HEK293 (cell line): ENCODE measurements around the gene TEX14.
"Not testable (repeated sequence)": the region's sequence is repeated elsewhere in the genome, so short reads cannot be mapped to it uniquely, and the experiment has no call there.

Experiments
- CTCF ChIA-PET: fragments of 350-600 bp; formaldehyde crosslinking; extraction: SDS; loops from one replicate; lab custom pipeline; 2021; ENCODE audit warnings: antibody characterized with exemption; lab: Yijun Ruan, JAX
- POLR2A ChIA-PET: fragments of 300-600 bp; formaldehyde crosslinking; extraction: SDS; loops from one replicate; lab custom pipeline; 2020; ENCODE audit warnings: antibody characterized with exemption, inconsistent platforms; lab: Yijun Ruan, JAX
- H3K27ac ChIP-seq: fragments of 200-500 bp; sonication (Bioruptor generic); 2 replicates; pipeline ENCODE4 v1.5.1; 2014; ENCODE audit warnings: low read depth, low read length, control low read depth, inconsistent platforms; ENCODE audit errors: extremely low read depth
- H3K36me3 ChIP-seq, 2 experiments: fragments of 200-500 bp in 1 of 2; sonication (Bioruptor generic) in 1 of 2; 1 replicate in 1 of 2; 2 replicates in 1 of 2; pipeline ENCODE4 v1.5.1; 2014 to 2017; ENCODE audit warnings: inconsistent platforms in 2 of 2, low read length in 2 of 2; ENCODE audit not compliant: control insufficient read depth in 2 of 2, insufficient read depth in 1 of 2
- H3K4me1 ChIP-seq: fragments of 200-500 bp; sonication (Bioruptor generic); 2 replicates; pipeline ENCODE4 v1.5.1; 2014; ENCODE audit warnings: mild to moderate bottlenecking, low read length, inconsistent platforms; ENCODE audit not compliant: control insufficient read depth, insufficient read depth
- H3K4me3 ChIP-seq: 2 replicates; pipeline ENCODE4 v1.5.1; 2011; ENCODE audit warnings: low read depth, mild to moderate bottlenecking, control low read depth, low read length, moderate library complexity
- H3K9me3 ChIP-seq: fragments of 200-500 bp; sonication (Bioruptor generic); 2 replicates; pipeline ENCODE4 v1.5.1; 2014; ENCODE audit warnings: low read depth, low read length, inconsistent platforms; ENCODE audit not compliant: control insufficient read depth, insufficient read depth
- BCL6B ChIP-seq: fragments of 450-650 bp; formaldehyde crosslinking; IDR thresholded peaks from 2 replicates; pipeline ENCODE4 v1.5.1; 2017; ENCODE audit warnings: missing biosample characterization, missing genetic modification characterization
- CTCF ChIP-seq: fragments of 450-650 bp; formaldehyde crosslinking; IDR thresholded peaks from 2 replicates; pipeline ENCODE4 v1.5.1; 2016; ENCODE audit warnings: missing biosample characterization, missing genetic modification characterization
- EGR2 ChIP-seq: fragments of 450-650 bp; formaldehyde crosslinking; IDR thresholded peaks from 2 replicates; pipeline ENCODE4 v1.5.1; 2016; ENCODE audit warnings: low read depth, missing biosample characterization, missing genetic modification characterization
- GLIS1 ChIP-seq: fragments of 450-650 bp; formaldehyde crosslinking; IDR thresholded peaks from 2 replicates; pipeline ENCODE4 v1.5.1; 2016; ENCODE audit warnings: missing biosample characterization, missing genetic modification characterization
- IKZF3 ChIP-seq: fragments of 450-650 bp; IDR thresholded peaks from 2 replicates; pipeline ENCODE4 v1.5.0; 2018; ENCODE audit warnings: missing biosample characterization, mild to moderate bottlenecking, missing genetic modification characterization, moderate library complexity
- SCRT1 ChIP-seq: fragments of 450-650 bp; formaldehyde crosslinking; IDR thresholded peaks from 2 replicates; pipeline ENCODE4 v1.5.1; 2016; ENCODE audit warnings: missing biosample characterization, missing genetic modification characterization, borderline replicate concordance
- SETDB1 ChIP-seq: IDR thresholded peaks from one replicate; pipeline ENCODE4 v1.6.1; 2017; ENCODE audit warnings: mild to moderate bottlenecking, low read length, moderate library complexity, mixed read lengths; ENCODE audit not compliant: insufficient read length
- ZEB2 ChIP-seq: fragments of 450-650 bp; formaldehyde crosslinking; IDR thresholded peaks from 2 replicates; pipeline ENCODE4 v1.5.1; 2016; ENCODE audit warnings: missing biosample characterization, missing genetic modification characterization
- ZFHX2 ChIP-seq: fragments of 450-650 bp; formaldehyde crosslinking; conservative IDR thresholded peaks from 2 replicates; pipeline ENCODE4 v1.5.1; 2016; ENCODE audit warnings: missing biosample characterization, missing genetic modification characterization
- ZNF292 ChIP-seq: fragments of 450-650 bp; formaldehyde crosslinking; IDR thresholded peaks from 2 replicates; pipeline ENCODE4 v1.5.1; 2016; ENCODE audit warnings: low read depth, missing biosample characterization, missing genetic modification characterization, borderline replicate concordance
- ZNF37A ChIP-seq: fragments of 450-650 bp; IDR thresholded peaks from 2 replicates; pipeline ENCODE4 v1.5.1; 2018; ENCODE audit warnings: missing biosample characterization, missing genetic modification characterization
- ZNF677 ChIP-seq: fragments of 450-650 bp; IDR thresholded peaks from 2 replicates; pipeline ENCODE4 v1.5.0; 2018; ENCODE audit warnings: missing biosample characterization, mild to moderate bottlenecking, missing genetic modification characterization, moderate library complexity
- ZNF692 ChIP-seq: fragments of 450-650 bp; formaldehyde crosslinking; IDR thresholded peaks from 2 replicates; pipeline ENCODE4 v1.5.1; 2016; ENCODE audit warnings: missing biosample characterization, missing genetic modification characterization
- ZNF747 ChIP-seq: fragments of 450-650 bp; formaldehyde crosslinking; IDR thresholded peaks from 2 replicates; pipeline ENCODE4 v1.5.1; 2016; ENCODE audit warnings: missing biosample characterization, missing genetic modification characterization
- ZSCAN23 ChIP-seq: fragments of 450-650 bp; formaldehyde crosslinking; IDR thresholded peaks from 2 replicates; pipeline ENCODE4 v1.5.1; 2016; ENCODE audit warnings: missing biosample characterization, missing genetic modification characterization
- TF ChIP-seq, protein P1 (sequence below): fragments of 450-650 bp; IDR thresholded peaks from 2 replicates; pipeline ENCODE4 v1.5.1; 2018; ENCODE audit warnings: missing biosample characterization, mild to moderate bottlenecking, missing genetic modification characterization

TEX14 gene

GRCh38 chr17:58658804-58659713 lies 32.8 kb downstream of the TEX14 start (continued):
- TF ChIP-seq, protein P1, sequence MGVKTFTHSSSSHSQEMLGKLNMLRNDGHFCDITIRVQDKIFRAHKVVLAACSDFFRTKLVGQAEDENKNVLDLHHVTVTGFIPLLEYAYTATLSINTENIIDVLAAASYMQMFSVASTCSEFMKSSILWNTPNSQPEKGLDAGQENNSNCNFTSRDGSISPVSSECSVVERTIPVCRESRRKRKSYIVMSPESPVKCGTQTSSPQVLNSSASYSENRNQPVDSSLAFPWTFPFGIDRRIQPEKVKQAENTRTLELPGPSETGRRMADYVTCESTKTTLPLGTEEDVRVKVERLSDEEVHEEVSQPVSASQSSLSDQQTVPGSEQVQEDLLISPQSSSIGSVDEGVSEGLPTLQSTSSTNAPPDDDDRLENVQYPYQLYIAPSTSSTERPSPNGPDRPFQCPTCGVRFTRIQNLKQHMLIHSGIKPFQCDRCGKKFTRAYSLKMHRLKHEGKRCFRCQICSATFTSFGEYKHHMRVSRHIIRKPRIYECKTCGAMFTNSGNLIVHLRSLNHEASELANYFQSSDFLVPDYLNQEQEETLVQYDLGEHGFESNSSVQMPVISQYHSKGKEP (tag by site-specific recombination): no peak
- TF ChIP-seq IKZF3 (peak; percentile 83), ZNF292 (tag by site-specific recombination) (no peak), CTCF (tag by site-specific recombination) (no peak), ZNF677 (tag by site-specific recombination) (no peak), ZEB2 (tag by site-specific recombination) (peak; percentile 79), ZSCAN23 (tag by site-specific recombination) (peak; percentile 91), ZNF37A (tag by site-specific recombination) (no peak)

- not testable (repeated sequence) for H3K9me3 ChIP-seq, H3K36me3 ChIP-seq, H3K4me1 ChIP-seq, H3K27ac ChIP-seq
- TF ChIP-seq GLIS1 (tag by site-specific recombination) (peak; percentile 7; the same call in 1 of the 2 replicates), ZNF747 (tag by site-specific recombination) (0 out of 2 replicates have a peak, but pooled peaks have one; percentile 24), ZNF692 (0 out of 2 replicates have a peak, but pooled peaks have one; percentile 42), SETDB1 (peak; percentile 87), BCL6B (peak; percentile 50; the same call in 1 of the 2 replicates), SCRT1 (peak; percentile 60), EGR2 (tag by site-specific recombination) (peak; percentile 18; the same call in 1 of the 2 replicates), ZFHX2 (tag by site-specific recombination) (peak; percentile 70)
- peak overlapping the region; percentile 2 for H3K4me3 ChIP-seq
- CTCF ChIA-PET: interaction anchor here (0.7 to 1.1 kb wide), 3 partner anchors 56 to 139 kb away, joined by 3 to 5 read pairs (median 3); no protein-coding TSS in a partner anchor
- POLR2A ChIA-PET: interaction anchor here (0.6 to 5.0 kb wide), 24 partner anchors 9 to 1158 kb away, joined by 3 to 87 read pairs (median 4); partner anchors contain the start of genes RAD51C and TEX14
These were observed 33.7 kb downstream of the TEX14 start for GRCh38 chr17:58657962-58658803.
